Loucy (cell line): ENCODE results near the gene WNK2.

Source experiments
- H2AFZ ChIP-seq: fragments of 200-600 bp; sonication (generic); 2 replicates; pipeline ENCODE4 v1.6.0; 2016; ENCODE audit warnings: antibody characterized with exemption, mild to moderate bottlenecking, low read length, moderate library complexity
- H3F3A ChIP-seq: fragments of 200-600 bp; 2 replicates; pipeline ENCODE4 v1.6.0; 2016; ENCODE audit warnings: antibody characterized with exemption, low read depth, mild to moderate bottlenecking
- H3K27me3 ChIP-seq: fragments of 200-600 bp; sonication (generic); 2 replicates; pipeline ENCODE4 v1.6.1; 2014; ENCODE audit warnings: low read length, mild to moderate bottlenecking; ENCODE audit not compliant: insufficient read depth, poor library complexity, severe bottlenecking
- H3K36me3 ChIP-seq: fragments of 200-600 bp; sonication (generic); 2 replicates; pipeline ENCODE4 v1.6.1; 2016; ENCODE audit warnings: low read length; ENCODE audit not compliant: insufficient read depth
- H3K4me1 ChIP-seq: fragments of 200-600 bp; sonication (generic); 2 replicates; pipeline ENCODE4 v1.5.1; 2014; ENCODE audit warnings: low read length, mild to moderate bottlenecking; ENCODE audit not compliant: insufficient read depth, poor library complexity, severe bottlenecking
- H3K4me2 ChIP-seq: fragments of 200-600 bp; sonication (generic); 2 replicates; pipeline ENCODE4 v1.6.0; 2014; ENCODE audit warnings: antibody characterized with exemption, low read length, low read depth, mild to moderate bottlenecking; ENCODE audit not compliant: poor library complexity, severe bottlenecking
- H3K4me3 ChIP-seq: fragments of 200-600 bp; sonication (generic); 2 replicates; pipeline ENCODE4 v1.5.1; 2014; ENCODE audit warnings: low read length, mild to moderate bottlenecking, mixed read lengths; ENCODE audit not compliant: poor library complexity, severe bottlenecking
- H3K79me2 ChIP-seq: fragments of 200-600 bp; sonication (generic); 2 replicates; pipeline ENCODE4 v1.6.1; 2014; ENCODE audit warnings: low read length; ENCODE audit not compliant: insufficient read depth
- H3K9ac ChIP-seq: fragments of 200-600 bp; sonication (generic); 2 replicates; pipeline ENCODE4 v1.6.0; 2014; ENCODE audit warnings: mild to moderate bottlenecking, low read depth, low read length, moderate library complexity; ENCODE audit not compliant: poor library complexity, severe bottlenecking
- H3K9me2 ChIP-seq: fragments of 200-600 bp; sonication (generic); replicated peaks from 2 replicates; pipeline ENCODE4 v1.6.1; 2016; ENCODE audit warnings: low read depth, low read length, mixed read lengths
- H3K9me3 ChIP-seq: fragments of 200-600 bp; sonication (generic); 2 replicates; pipeline ENCODE4 v1.6.1; 2014; ENCODE audit warnings: mild to moderate bottlenecking, antibody characterized with exemption, low read length, low read depth; ENCODE audit not compliant: insufficient read depth
- H4K20me1 ChIP-seq: fragments of 200-600 bp; sonication (generic); 2 replicates; pipeline ENCODE4 v1.6.0; 2014; ENCODE audit warnings: antibody characterized with exemption, low read length, mild to moderate bottlenecking; ENCODE audit not compliant: insufficient read depth, poor library complexity, severe bottlenecking
- CTCF ChIP-seq: fragments of 200-600 bp; sonication (generic); conservative IDR thresholded peaks from 2 replicates; pipeline ENCODE4 v1.5.1; 2014; ENCODE audit warnings: mild to moderate bottlenecking, antibody characterized with exemption, low read length
- EZH2phosphoT487 ChIP-seq: fragments of 200-600 bp; IDR thresholded peaks from 2 replicates; pipeline ENCODE4 v1.6.1; 2018; ENCODE audit warnings: antibody characterized with exemption, mild to moderate bottlenecking, moderate library complexity, borderline replicate concordance

WNK2 gene

DNA sequence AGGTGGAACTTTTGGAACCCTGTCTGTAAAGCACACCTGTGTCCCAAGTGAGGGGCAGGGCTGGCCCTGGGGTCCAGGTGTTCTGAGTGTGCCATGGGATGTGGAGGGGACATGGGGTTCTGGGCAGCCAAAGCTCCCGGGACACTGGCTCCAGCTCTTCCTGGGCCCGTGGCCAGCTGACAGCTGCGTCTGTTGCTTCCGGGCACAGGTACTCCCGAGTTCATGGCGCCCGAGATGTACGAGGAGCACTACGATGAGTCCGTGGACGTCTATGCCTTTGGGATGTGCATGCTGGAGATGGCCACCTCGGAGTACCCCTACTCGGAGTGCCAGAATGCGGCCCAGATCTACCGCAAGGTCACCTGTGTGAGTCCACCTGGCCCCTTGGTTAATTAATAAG lies 50.7 kb downstream of the WNK2 start:
- H3K9me2 ChIP-seq, result no peaks in the 10 kb centered on the region
- no peak overlapping the region for H3K4me2 ChIP-seq
- no peak overlapping the region for H3K4me3 ChIP-seq
- H3F3A ChIP-seq, result no peaks in the 10 kb centered on the region
- peaks cover 8% of the 10 kb centered on the region; the same call in 1 of the 2 replicates for H3K9me3 ChIP-seq
- H3K27me3 ChIP-seq, result no peaks in the 10 kb centered on the region
- no peaks in the 10 kb centered on the region for H3K36me3 ChIP-seq
- no peak for TF ChIP-seq CTCF
- no peak for TF ChIP-seq EZH2phosphoT487
- no peaks in the 10 kb centered on the region for H3K79me2 ChIP-seq
- no peak overlapping the region for H2AFZ ChIP-seq
- no peaks in the 10 kb centered on the region for H3K4me1 ChIP-seq
- H3K9ac ChIP-seq, result no peak overlapping the region
- H4K20me1 ChIP-seq, result no peaks in the 10 kb centered on the region

DNA sequence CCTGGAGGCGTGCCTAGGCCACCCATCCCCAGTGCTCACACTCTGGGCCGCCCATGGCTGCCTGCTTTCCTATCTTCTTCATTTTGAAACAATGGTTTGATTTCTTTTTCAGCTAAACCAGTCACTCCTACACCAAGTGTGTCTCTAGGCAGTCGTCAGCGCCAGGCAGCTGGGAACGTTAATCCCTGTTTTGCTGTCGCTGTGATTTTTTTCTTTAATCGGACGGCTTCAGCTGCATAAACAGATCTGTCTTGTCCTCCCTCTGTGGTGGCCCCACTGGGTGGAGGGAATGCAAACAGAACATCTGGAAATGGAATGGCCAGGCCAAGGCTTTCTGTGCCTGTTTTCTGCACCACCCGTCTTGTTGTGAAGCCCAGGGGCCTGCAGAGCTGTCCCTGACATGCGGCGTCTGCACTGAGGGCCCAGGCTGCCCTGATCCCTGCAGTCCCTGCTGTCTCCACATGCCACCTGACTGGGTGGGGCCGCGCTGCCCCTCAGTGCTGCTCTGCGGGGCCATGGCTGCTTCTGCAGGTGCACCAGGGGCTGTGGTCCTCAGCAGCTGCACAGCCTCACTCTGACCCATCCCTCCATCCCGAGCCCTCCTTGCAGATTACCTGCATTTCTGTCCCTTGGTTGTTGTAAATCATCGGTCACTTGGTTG lies 51.5 kb downstream of the WNK2 start:
- Histone ChIP-seq H3K4me3 (no peak overlapping the region), H3K36me3 (no peaks in the 10 kb centered on the region), H3K4me2 (no peak overlapping the region), H3F3A (no peaks in the 10 kb centered on the region), H3K27me3 (no peaks in the 10 kb centered on the region), H3K79me2 (no peaks in the 10 kb centered on the region), H3K9me2 (no peaks in the 10 kb centered on the region), H3K9me3 (peaks cover 8% of the 10 kb centered on the region; the same call in 1 of the 2 replicates), H3K4me1 (no peaks in the 10 kb centered on the region), H3K9ac (no peak overlapping the region), H2AFZ (no peak overlapping the region), H4K20me1 (no peaks in the 10 kb centered on the region)
- TF ChIP-seq CTCF, result no peak
- TF ChIP-seq EZH2phosphoT487, result no peak

DNA sequence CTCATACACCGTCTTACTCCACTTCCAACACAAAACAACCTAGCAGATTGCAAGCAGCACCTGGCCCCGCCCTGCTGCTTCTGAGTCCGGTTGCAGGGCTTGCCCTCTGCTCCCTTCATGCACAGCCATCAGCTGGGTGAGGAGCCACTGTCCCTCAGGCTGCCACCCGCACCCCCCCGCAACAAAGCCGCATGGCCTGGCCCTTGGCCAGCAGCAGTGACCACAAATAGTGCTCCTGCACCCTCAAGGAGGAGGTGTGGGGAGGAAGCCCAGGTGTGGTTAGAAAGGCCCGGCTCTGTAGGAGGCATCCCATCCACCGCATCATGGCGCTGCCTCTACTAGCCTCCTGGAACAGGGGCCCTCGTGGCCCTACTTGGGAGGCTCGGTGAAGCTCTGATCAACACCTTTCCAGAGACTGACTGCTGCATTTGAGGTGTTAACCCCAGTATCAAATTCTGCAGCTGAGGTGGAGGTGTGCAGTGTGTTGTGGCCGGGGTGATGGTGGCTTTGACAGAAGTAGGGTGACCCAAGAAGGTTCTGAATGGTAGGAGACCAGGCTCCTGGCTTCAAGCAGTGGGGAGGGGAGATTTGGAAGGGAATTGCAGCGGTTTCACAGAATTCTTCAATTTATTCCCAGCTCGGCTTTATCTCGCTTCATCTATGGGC lies 52.7 kb downstream of the WNK2 start:
- Histone ChIP-seq H3K27me3 (no peaks in the 10 kb centered on the region), H3K9ac (no peak overlapping the region), H3K9me3 (peaks cover 8% of the 10 kb centered on the region; the same call in 1 of the 2 replicates), H2AFZ (no peak overlapping the region), H3K4me3 (no peak overlapping the region), H3K4me1 (no peaks in the 10 kb centered on the region), H4K20me1 (no peaks in the 10 kb centered on the region), H3K79me2 (no peaks in the 10 kb centered on the region), H3K36me3 (no peaks in the 10 kb centered on the region), H3K9me2 (no peaks in the 10 kb centered on the region), H3F3A (no peaks in the 10 kb centered on the region), H3K4me2 (no peak overlapping the region)
- TF ChIP-seq EZH2phosphoT487 (no peak), CTCF (no peak)
